ENCODE data around the gene TRABD2B.

DNA sequence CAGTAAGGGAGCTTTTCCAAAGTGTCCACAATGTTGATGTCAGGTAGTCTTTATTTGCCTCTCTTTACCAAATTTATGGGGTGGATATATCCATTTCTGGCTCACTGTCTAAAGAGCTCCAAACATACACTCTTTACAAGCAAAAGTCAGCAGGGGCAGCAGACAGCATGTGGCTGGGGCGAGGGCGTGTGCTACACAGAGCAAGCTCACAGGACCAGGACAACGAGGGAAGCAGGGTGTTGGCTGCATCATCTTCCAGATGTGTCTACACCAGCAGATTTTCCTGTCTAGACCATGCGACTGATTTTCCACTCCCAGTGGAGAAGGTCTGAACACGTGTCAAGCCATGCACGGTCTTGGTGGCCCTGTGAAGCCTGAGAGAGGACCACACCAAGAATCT is 123.8 kb downstream of the TRABD2B start:
- TF ChIP-seq FOS (IDR thresholded peaks at IDR 0.05; ENCODE audit: borderline replicate concordance, insufficient read depth, low read length): no peak
- TF ChIP-seq, protein P1, sequence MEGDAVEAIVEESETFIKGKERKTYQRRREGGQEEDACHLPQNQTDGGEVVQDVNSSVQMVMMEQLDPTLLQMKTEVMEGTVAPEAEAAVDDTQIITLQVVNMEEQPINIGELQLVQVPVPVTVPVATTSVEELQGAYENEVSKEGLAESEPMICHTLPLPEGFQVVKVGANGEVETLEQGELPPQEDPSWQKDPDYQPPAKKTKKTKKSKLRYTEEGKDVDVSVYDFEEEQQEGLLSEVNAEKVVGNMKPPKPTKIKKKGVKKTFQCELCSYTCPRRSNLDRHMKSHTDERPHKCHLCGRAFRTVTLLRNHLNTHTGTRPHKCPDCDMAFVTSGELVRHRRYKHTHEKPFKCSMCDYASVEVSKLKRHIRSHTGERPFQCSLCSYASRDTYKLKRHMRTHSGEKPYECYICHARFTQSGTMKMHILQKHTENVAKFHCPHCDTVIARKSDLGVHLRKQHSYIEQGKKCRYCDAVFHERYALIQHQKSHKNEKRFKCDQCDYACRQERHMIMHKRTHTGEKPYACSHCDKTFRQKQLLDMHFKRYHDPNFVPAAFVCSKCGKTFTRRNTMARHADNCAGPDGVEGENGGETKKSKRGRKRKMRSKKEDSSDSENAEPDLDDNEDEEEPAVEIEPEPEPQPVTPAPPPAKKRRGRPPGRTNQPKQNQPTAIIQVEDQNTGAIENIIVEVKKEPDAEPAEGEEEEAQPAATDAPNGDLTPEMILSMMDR (IDR thresholded peaks at IDR 0.05; ENCODE audit: extremely low read depth in 1 of 2, insufficient read depth in 1 of 2, low read depth in 1 of 2, low read length in 2 of 2): no peak
